NCI-H2107 treated with DMSO at 0.1 percent for 48 hours (cell line): ENCODE measurements around the gene PDZK1.
"Not testable (repeated sequence)": the region's sequence is repeated elsewhere in the genome, so short reads cannot be mapped to it uniquely, and the experiment has no call there.

Experiments used
- DNase-seq: peaks from one replicate; lab custom pipeline; 2025; ENCODE audit not compliant: unreplicated experiment; lab: John Stamatoyannopoulos, UW

Gene PDZK1

GRCh38 chr1:145710291-145711027, 3.3 kb upstream of the PDZK1 start:
- DNase-seq = no peak

DNA sequence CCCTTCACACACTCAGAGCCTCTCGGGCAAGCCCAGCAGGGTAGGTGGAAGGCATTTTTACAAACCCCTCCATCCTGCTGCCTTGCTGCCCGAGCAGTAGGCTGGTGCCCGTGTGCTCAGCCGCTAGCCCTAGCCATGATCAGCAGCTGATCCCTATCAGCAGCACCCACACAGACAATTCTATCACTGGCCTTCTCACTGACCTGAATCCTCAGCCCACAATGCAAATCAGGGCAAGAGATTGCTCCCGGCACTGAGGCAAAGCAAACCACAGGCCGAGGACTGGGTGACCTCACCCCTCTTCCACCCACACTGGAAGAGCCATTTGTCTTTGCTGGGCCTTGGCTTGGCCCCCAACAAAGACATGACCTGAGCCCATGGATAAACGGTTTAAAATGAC, 895 bp upstream of the PDZK1 start:
- DNase-seq = no peak

DNA sequence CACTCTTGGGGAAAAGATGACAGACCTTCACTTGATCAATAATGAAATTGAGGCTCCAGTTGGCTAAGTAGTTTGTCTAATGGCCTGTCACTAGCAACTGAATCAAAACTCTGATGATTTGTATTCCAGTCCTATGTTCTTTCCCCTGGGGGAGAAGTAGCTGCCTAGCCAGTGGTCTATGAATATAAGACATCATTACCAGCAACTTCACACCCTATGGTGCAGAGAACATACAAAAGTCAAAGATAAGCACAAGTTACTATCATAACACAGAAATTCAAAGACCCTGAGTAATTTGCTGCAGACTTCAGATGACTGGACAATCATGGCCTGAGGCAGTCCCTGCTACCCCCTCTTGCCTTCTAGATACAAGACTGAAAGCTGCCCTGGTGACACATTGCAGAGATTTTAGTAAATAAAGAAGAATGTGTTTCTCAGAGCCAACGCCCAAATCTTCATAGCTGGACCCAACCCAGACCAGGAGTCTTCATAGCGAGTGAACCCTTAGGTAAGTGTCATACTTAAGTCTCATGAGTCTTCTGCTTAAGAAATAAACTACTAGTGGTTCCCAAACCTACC, 993 bp downstream of the PDZK1 start:
- no peak for DNase-seq

DNA sequence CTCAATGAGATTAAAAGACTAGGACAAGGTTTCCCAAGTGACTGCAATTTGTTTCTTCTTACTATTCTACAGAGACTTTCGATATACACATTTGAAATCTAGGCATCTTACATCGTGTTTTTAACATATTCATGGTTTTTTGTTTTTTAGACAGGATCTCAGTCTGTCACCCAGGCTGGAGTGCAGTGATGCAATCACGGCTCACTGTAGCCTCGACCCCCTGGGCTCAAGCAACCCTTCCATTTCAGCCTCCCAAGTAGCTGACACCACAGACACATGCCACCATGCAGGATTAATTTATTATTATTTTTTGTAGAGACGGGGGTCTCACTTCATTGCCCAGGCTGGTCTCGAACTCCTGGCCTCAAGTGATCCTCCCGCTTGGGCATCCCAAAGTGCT, 1.5 kb downstream of the PDZK1 start:
- no peak for DNase-seq

DNA sequence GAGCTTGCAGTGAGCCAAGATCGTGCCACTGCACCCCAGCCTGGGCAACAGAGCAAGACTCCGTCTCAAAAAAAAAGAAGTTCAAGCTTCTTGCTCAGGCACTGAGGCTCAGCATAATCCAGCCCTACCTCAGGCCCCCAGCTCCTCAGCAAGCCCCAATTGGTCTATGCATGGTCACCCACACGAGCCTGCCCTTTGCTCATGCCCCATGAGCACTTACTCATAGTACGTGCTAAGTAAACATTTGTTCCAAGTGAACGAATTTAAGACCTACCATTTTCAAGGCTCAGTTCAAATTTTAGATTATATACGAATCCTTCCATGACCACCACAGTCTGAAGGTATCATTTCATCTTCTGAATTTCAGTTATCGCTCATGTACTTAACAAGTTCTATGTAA, 4.3 kb downstream of the PDZK1 start:
- no peak for DNase-seq

DNA sequence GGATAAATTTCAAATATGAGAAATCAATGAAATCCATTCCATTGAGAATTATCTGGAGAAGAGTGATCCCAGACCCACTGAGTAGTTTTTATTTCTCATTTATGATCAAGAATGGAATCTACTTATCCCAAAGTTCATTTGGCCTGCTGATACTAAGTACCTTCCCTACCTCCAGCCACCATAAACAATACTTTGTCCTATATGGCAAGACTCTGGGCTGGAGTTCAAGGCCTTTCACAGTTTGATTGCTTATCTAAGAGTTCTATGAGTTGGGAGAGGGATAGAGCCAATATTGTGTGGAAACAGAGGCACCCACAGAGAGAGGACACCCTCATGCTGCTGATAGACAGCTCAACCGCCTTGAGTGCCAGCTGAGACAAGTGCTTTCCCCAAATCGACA, 5.1 kb downstream of the PDZK1 start:
- no peak for DNase-seq

DNA sequence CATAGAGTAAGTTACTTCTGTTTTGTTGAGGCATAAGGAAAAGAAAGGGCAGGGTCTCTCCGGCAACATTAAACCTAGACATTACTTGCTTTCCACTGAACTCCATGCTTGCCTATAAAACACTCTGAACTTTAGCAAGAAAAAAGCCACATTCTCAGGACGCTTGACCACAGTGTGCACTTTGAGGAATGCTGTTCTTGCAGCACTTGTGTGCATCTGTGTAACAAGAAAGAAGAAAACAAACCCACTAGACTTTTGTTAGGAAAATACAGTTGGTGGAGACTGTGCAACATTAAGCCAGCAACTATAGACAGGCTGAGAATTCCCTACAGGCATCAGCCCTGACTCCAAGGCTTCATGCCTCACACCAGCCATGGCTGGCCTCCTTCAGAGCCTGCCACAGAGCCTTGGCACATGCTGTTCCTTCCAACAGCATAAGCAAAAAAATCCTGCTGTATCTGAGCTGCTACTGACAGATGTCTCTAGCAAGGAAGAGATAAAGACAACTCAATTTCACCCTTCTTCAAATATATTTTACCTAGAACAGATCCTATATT, 5.8 kb downstream of the PDZK1 start:
- DNase-seq = no peak

GRCh38 chr1:145696630-145696960, 10.6 kb downstream of the PDZK1 start:
- no peak for DNase-seq

DNA sequence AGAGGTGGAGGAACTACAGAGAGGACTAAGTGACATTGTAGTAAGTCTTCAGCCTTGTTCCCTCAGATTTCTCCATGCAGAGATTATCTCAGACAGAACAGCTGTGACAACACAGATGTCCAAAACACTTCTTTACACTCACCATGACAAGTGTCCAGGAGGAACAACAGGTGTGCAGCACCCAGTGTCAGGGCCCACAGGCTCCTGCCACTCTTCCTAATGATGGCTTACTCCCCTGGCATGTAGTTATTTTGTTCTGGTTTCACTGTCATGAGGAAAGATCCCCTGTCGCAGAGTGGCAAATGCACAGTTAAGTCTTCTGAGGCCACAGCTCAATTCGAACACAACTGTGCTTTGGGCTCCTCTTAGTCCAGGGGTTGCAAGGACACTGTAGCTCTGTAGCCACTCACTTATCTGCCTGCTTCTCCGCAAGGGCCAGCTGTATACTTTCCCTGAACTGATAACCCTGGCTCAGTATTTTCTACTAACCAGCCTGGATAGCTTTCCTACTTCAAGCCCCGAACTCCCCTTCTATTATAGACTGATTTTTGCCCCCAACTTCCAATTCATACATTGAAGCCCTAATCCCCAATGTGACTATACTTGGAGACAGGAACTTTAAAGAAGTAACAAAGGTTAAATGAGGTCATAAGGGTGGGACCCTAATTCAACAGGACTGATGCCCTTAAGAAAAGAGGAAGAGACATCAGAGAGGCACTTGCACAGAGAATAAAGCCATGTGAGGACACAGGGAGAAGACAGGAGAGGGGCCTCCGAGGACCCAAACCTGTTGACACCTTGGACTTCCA, 11.1 kb downstream of the PDZK1 start:
- no peak for DNase-seq

DNA sequence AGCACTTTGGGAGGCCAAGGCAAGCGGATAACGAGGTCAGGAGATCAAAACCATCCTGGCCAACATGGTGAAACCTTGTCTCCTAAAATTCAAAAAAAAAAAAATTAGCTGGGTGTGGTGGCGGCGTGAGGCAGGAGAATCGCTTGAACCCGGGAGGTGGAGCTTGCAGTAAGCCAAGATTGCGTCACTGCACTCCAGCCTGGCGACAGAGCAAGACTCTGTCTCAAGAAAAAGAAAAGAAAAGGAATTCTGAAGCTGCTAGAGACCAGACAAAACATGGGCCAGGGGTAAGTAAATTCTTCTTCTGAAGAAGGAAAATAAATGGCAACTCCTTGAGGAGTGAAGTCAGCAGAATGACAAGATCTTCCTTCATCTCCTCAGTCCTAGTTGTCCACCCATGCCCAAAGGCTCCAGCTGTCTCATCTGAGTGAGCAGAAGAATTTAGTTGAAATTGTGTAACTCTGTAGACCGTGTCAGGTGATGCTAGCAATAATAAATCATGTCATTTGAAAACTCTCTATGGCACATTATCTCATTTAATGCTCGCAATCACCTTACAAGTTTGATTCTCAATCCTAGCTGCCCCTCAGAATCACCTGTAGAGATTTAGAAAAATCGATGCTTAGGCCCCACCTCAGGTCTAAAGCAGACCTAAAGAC, 14.3 kb downstream of the PDZK1 start:
- no peak for DNase-seq

DNA sequence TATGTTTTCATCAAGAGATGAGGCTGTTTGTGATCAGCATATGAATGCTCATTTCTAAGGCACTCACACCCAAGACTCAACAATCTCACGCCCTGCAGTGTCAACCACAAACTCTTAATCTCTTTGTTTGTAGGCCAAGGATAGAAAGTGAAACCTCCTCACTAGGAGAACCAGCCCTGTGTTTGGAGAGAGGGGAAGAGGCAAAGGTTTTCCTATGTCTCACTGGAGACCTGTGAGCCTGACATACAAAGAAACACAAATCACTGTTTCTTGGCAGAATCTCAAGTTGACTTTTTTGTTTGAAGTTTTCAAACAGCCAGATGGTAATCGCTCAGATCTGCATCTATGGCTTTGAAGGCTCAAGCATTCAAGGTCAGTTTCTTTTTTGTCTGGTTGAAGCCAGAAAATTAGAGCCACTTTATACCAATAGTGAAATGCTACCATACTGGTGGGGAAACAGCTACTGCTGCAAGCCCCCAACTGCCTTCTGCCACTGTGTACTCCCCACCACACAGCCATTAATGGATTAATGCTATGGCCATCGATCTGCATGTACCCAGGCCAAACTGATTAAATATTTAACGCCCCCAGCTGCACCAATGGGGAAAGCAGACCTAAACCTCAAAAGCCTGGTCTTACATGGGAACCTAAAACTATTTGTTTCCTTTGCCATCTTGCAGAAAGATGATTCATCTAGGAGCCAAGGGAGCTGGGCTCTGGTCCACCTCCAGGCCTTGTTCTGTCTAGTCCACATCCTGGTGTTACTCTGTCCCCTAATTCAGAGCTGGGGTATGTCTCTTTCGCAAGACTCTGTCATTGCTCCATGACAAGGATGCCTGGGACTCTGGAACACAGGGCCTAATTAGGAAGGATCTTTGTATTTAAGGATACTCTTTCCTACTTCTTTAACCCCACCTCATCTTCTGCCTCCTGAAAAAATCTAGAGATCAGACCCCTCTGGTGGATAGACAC, 16.3 kb downstream of the PDZK1 start:
- DNase-seq = peak; percentile 8

DNA sequence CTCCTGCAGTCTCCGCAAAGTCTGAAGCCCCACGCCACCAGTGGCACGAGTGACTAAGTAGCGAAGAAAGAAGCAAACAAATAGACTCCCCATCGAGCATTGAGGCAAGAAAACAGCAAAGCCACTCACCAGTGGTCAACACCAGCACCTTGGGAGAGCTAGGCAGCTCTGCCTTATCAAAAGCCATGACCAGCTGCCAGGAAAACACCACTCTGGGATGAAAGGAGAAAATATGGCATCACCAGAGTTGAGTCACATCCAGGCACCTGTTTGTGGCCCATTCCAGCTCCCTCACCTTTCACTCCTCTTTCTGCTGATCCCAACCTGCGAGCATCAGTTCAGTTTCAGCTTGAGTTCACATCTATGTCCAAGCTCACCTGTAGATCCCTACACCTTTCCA, 17.2 kb downstream of the PDZK1 start:
- no peak for DNase-seq

- DNase-seq = no peak
Measured at GRCh38 chr1:145688924-145689323, 18.2 kb downstream of the PDZK1 start.

DNA sequence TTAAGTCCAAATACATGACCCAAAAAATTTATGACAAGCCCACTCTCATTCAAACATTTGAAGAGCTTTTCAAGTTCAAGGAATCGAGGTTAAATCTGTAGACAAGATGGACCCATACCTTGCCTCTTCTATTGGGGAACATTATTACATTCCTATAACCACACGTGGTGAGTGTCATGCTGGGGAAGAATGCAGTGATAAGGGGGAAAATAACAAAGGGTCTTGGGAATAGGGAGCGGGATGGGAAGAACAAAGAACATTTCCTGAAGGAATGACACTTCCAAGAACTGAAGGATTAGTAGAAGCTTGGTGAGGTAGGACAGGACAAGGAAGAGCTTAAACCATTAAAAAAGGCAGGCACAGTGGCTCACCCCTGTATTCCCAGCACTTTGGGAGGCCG, 18.8 kb downstream of the PDZK1 start:
- no peak for DNase-seq

DNA sequence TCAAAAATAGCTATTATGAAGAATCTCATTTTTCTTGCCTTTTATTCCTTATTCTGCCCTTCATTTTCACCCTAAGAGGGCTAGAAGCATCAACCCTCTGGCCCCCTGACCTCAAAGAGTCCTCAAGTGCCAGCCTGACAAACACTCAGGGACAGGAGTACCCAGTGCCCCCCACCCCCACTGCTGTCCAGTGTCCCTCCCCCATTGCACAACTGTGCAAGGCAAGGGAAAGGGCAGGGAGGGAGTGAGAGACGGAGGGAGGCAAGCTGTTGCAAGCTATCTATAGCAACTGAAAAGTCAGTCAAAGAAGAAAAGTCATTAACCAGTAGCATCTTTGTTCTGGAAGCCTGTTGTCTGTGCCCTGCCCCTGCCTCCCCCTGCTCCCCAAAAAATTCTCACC, 21.1 kb downstream of the PDZK1 start:
- DNase-seq = not testable (repeated sequence)

- not testable (repeated sequence) for DNase-seq
Measured at GRCh38 chr1:145684858-145685257, 22.3 kb downstream of the PDZK1 start.

DNA sequence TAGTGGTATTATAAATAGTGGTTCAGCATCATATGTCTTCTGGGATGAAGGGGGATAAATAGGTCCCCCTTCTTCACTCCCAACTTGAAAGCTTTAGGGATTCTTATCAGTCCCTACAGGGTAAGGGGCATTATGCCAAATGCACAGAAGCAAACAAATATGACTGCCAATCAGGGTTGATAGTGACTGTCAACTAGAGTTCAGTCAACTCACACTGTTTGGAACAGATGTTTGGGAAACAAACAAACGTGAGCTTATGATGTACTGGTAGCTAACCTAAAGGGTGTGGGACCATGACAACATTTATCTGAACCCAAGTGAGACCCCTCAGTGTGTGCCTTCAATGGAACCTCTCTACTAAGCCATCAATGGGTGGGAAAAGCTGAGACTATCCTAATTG, 34.0 kb downstream of the PDZK1 start:
- DNase-seq = not testable (repeated sequence)

GRCh38 chr1:145670995-145671745, 36.0 kb downstream of the PDZK1 start:
- not testable (repeated sequence) for DNase-seq

DNA sequence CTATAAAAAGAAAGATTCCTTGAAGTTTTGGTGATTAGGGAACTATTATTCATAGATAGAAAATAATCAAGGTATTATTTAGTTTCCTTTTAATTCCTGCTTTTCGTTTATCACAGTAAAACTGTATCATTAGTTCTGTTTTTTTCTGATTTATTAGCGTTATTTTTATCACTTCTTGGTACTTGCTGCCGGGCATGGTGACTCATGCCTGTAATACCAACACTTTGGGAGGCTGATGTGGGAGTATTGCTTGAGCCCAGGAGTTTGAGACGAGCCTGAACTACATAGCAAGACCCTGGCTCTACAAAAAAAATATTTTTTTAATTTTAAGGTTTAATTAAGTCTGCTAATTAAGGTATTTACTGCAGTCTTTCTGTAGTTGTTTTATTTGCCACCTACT, 42.2 kb downstream of the PDZK1 start:
- DNase-seq = not testable (repeated sequence)

- DNase-seq = peak; percentile 45
Measured at GRCh38 chr1:145662502-145662901, 44.7 kb downstream of the PDZK1 start.
